GM23248 (cell line): ENCODE measurements around the gene HIVEP3. TPM values are rescaled to one million over a fixed set of nuclear protein-coding genes. Genes with fewer than 3 reads are reported as not detected.

Experiments used
- DNase-seq: peaks from one replicate; pipeline ENCODE4 v3.0.0-alpha.2; 2015
- H2AFZ ChIP-seq: fragments of 200-600 bp; sonication (generic); 2 replicates; pipeline ENCODE4 v1.6.1; 2016; ENCODE audit warnings: antibody characterized with exemption
- H3F3A ChIP-seq: fragments of 200-600 bp; sonication (generic); 2 replicates; pipeline ENCODE4 v1.6.1; 2016; ENCODE audit warnings: mild to moderate bottlenecking, antibody characterized with exemption, mixed run types; ENCODE audit not compliant: insufficient read depth
- H3K27ac ChIP-seq: fragments of 200-600 bp; sonication (generic); 2 replicates; pipeline ENCODE4 v1.5.1; 2016; ENCODE audit warnings: mild to moderate bottlenecking
- H3K27me3 ChIP-seq: fragments of 200-600 bp; sonication (generic); replicated peaks from 2 replicates; pipeline ENCODE4 v1.6.1; 2016; ENCODE audit warnings: mild to moderate bottlenecking; ENCODE audit not compliant: insufficient read depth
- H3K36me3 ChIP-seq: fragments of 200-600 bp; sonication (generic); 2 replicates; pipeline ENCODE4 v1.6.1; 2016; ENCODE audit warnings: low read depth, mild to moderate bottlenecking
- H3K4me1 ChIP-seq: fragments of 200-600 bp; sonication (generic); 2 replicates; pipeline ENCODE4 v1.6.1; 2016; ENCODE audit warnings: mild to moderate bottlenecking; ENCODE audit not compliant: insufficient read depth
- H3K4me2 ChIP-seq: fragments of 200-600 bp; sonication (generic); one replicate; pipeline ENCODE4 v1.6.1; 2016; ENCODE audit warnings: mild to moderate bottlenecking; ENCODE audit not compliant: unreplicated experiment
- H3K4me3 ChIP-seq: fragments of 200-600 bp; sonication (generic); 2 replicates; pipeline ENCODE4 v1.5.1; 2016; ENCODE audit warnings: mild to moderate bottlenecking
- H3K79me2 ChIP-seq: fragments of 200-600 bp; sonication (generic); 2 replicates; pipeline ENCODE4 v1.6.1; 2016; ENCODE audit warnings: mild to moderate bottlenecking; ENCODE audit not compliant: insufficient read depth
- H3K9ac ChIP-seq: fragments of 200-600 bp; sonication (generic); 2 replicates; pipeline ENCODE4 v1.6.1; 2016; ENCODE audit warnings: mild to moderate bottlenecking
- H3K9me2 ChIP-seq: fragments of 200-600 bp; sonication (generic); 2 replicates; pipeline ENCODE4 v1.6.1; 2016; ENCODE audit warnings: mixed run types, mild to moderate bottlenecking, moderate library complexity; ENCODE audit not compliant: insufficient read depth
- H3K9me3 ChIP-seq: fragments of 200-600 bp; sonication (generic); one replicate; pipeline ENCODE4 v1.6.1; 2017; ENCODE audit warnings: low read depth
- H4K20me1 ChIP-seq: fragments of 200-600 bp; sonication (generic); 2 replicates; pipeline ENCODE4 v1.6.0; 2016; ENCODE audit not compliant: insufficient read depth
- EZH2 ChIP-seq: fragments of 200-600 bp; sonication (generic); IDR thresholded peaks from 2 replicates; pipeline ENCODE4 v1.6.1; 2018; ENCODE audit warnings: antibody characterized with exemption, mild to moderate bottlenecking; ENCODE audit not compliant: insufficient read depth, poor library complexity, severe bottlenecking
- EZH2phosphoT487 ChIP-seq: fragments of 200-600 bp; sonication (generic); IDR thresholded peaks from 2 replicates; pipeline ENCODE4 v1.6.1; 2018; ENCODE audit warnings: antibody characterized with exemption, moderate library complexity, mild to moderate bottlenecking, low read depth; ENCODE audit not compliant: insufficient read depth
- WGBS, 2 experiments: methylation state at CpG; one replicate each; pipeline ENCODE4 v1.1.6; 2015 to 2017; ENCODE audit warnings: low lambda C conversion rate in 2 of 2, low coverage in 1 of 2; ENCODE audit errors: missing lambda C conversion rate in 2 of 2; 5-methylcytosine and 5-hydroxymethylcytosine counted together
- in situ Hi-C: fragments of 300-500 bp; cut with MboI; formaldehyde crosslinking; loops from 2 replicates; pipeline ENCODE4 v1.15.0; 2020
- polyA plus RNA-seq: library from polyadenylated mRNA; unstranded; fragments of >200 nt; fragmentation: Nextera tagmentation; extraction: Ambion mirVana; gene quantifications from 2 replicates; pipeline ENCODE4 v1.2.1, GENCODE V29; 2016
- total RNA-seq: library from RNA; depleted of rRNA; stranded (reverse); fragments of >200 nt; shearing (Covaris generic); gene quantifications from 2 replicates; pipeline ENCODE4 v1.2.3, GENCODE V29; 2014

The HIVEP3 gene
- total and polyA plus RNA-seq, 2 experiments from 2014 or later: 1.7 to 7.2 TPM

DNA sequence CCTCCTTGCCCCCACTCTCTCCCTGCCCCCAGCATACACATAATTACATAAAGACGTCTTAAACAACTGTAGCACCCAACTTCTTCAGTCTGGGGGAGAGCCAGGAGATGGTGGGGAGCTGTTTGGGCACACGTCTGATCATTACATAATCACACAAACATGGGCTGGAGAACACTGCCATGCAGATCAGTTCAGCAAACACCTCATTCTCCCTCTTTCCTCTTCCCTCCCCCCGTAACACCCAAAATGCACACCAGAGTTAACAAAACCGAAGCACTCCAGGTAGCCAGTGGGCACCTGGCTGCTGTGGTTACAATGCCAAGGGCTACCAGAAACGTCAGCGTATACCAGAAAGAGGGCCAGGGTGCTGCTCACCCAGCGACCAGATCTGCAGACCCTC, 1.6 kb downstream of the HIVEP3 start:
- Histone ChIP-seq H3K9me3 (no peaks in the 10 kb centered on the region), H3K9me2 (no peaks in the 10 kb centered on the region), H3K9ac (no peak overlapping the region), H3K4me3 (peak overlapping the region; percentile 82; the same call in 1 of the 2 replicates), H3K27me3 (no peaks in the 10 kb centered on the region), H3K36me3 (no peaks in the 10 kb centered on the region), H3K4me1 (peaks cover 23% of the 10 kb centered on the region), H3F3A (peaks cover 7% of the 10 kb centered on the region; the same call in 1 of the 2 replicates), H2AFZ (peak overlapping the region; percentile 87; the same call in 1 of the 2 replicates), H3K4me2 (peak overlapping the region; percentile 81), H3K79me2 (no peaks in the 10 kb centered on the region), H4K20me1 (no peaks in the 10 kb centered on the region), H3K27ac (no peak overlapping the region)
- WGBS, 2 experiments: 82 to 88% methylated on average over 7 of the region's 7 CpGs
- in situ Hi-C loops: no loop called here
- TF ChIP-seq EZH2: no peak
- TF ChIP-seq EZH2phosphoT487: no peak
- no peak for DNase-seq

DNA sequence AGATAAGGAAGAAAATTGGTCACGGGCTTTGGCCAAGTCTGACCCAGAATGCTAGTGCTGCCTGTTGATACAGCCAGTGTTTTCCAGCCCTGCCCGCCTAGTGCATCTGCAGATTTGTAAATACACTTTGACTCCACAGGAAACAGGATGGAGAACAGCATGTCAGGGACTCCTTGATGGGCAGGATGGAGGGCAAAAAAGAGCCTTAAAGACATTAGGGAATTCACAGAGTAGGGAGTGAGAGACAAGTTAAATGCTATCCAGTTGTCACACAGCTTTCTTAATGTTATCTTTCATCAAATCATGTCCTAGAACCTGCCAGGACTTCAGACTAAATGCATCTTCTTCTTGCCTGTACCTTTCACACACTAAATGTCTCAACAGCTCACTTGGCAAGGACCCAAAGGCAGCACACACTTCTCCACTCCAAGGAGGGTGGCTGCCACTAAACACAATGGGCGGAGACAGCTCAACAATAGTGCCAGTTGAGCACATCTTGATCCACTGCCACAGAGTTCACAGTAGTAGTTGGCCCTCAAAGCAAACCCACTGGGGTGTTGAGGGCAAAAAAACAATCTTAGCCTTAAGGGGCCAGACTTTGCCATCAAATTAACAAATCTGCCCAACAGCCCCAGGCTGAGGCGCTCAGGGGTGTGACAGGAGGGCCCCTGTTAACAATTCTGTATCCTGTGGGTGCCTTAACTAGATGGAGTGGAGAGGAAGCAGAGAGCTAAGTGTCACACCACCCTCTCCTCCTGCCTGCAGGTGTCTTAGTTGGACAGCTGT, 2.7 kb downstream of the HIVEP3 start:
- Histone ChIP-seq H3K9me2 (no peaks in the 10 kb centered on the region), H3K4me1 (peaks cover 23% of the 10 kb centered on the region), H4K20me1 (no peaks in the 10 kb centered on the region), H3K9me3 (no peaks in the 10 kb centered on the region), H3K36me3 (no peaks in the 10 kb centered on the region), H3F3A (peaks cover 7% of the 10 kb centered on the region; the same call in 1 of the 2 replicates), H2AFZ (no peak overlapping the region), H3K27ac (no peak overlapping the region), H3K79me2 (no peaks in the 10 kb centered on the region), H3K4me2 (no peak overlapping the region), H3K27me3 (no peaks in the 10 kb centered on the region), H3K4me3 (no peak overlapping the region), H3K9ac (no peak overlapping the region)
- WGBS, 2 experiments: 89 to 95% methylated on average over 4 of the region's 4 CpGs
- DNase-seq: no peak
- no peak for TF ChIP-seq EZH2phosphoT487
- TF ChIP-seq EZH2: no peak
- in situ Hi-C loops: no loop called here

DNA sequence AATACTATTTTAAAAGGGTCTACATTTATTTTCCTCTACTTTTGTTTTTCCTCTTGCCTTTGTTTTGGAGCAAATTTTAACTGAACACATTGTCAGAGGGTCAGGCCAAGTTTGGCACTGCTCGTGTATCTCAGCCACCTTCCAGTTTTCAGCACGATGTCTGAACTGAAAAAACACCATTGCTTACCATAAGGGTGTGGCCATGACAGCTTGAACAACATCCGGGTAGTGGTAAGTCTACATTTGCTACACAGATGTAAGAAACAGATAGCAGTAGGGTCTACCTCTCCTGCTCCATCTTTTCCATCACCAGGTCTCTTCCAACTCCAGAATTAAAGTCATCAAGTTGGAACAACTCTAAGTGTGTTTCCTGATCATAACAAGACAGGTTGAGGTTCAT, 4.2 kb downstream of the HIVEP3 start:
- 0 out of 2 replicates have a peak, but pooled peaks cover 3% of the 10 kb centered on the region for H3F3A ChIP-seq
- no peak for TF ChIP-seq EZH2phosphoT487
- TF ChIP-seq EZH2: no peak
- H3K4me2 ChIP-seq: no peak overlapping the region
- H3K9me2 ChIP-seq: no peaks in the 10 kb centered on the region
- no peaks in the 10 kb centered on the region for H3K9me3 ChIP-seq
- no peak for DNase-seq
- H3K36me3 ChIP-seq: no peaks in the 10 kb centered on the region
- H3K4me3 ChIP-seq: no peak overlapping the region
- 55 to 65% methylated on average over 3 of the region's 3 CpGs for WGBS, 2 experiments
- H4K20me1 ChIP-seq: no peaks in the 10 kb centered on the region
- no peaks in the 10 kb centered on the region for H3K27me3 ChIP-seq
- H3K4me1 ChIP-seq: peaks cover 10% of the 10 kb centered on the region
- no peak overlapping the region for H3K27ac ChIP-seq
- no peak overlapping the region for H2AFZ ChIP-seq
- H3K9ac ChIP-seq: no peak overlapping the region
- in situ Hi-C loops: no loop called here
- H3K79me2 ChIP-seq: no peaks in the 10 kb centered on the region

DNA sequence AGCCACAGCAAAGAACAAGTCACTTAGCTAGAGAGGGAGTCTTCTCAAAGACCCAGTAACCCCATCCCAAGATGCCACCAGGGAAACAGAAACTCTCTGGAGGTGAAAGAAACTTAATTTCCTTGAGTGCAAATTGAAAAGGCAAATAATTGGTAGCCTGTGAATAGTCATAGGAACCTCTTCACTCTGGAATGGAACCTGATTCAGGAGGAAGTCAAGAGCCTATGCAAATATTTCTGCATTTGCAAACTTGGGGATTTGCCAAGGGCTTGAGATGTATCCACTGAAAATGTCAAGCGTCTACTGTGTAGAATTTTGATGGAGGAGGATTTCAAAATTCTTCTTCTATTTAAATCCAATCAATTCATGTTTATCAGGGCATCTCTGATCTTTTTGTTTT, 5.7 kb downstream of the HIVEP3 start:
- no peaks in the 10 kb centered on the region for H4K20me1 ChIP-seq
- no peak overlapping the region for H3K4me3 ChIP-seq
- no peak for DNase-seq

More for the DNA sequence above, 5.7 kb downstream of the HIVEP3 start:
- Histone ChIP-seq H3K36me3 (no peaks in the 10 kb centered on the region), H3K27ac (no peak overlapping the region), H3K9ac (no peak overlapping the region), H3K79me2 (no peaks in the 10 kb centered on the region), H3K9me2 (no peaks in the 10 kb centered on the region), H3K27me3 (no peaks in the 10 kb centered on the region), H3K4me2 (no peak overlapping the region), H3F3A (no peaks in the 10 kb centered on the region), H2AFZ (no peak overlapping the region), H3K9me3 (no peaks in the 10 kb centered on the region), H3K4me1 (peaks cover 6% of the 10 kb centered on the region)
- no peak for TF ChIP-seq EZH2
- in situ Hi-C loops: no loop called here
- 91 to 94% methylated on average over 1 of the region's 1 CpG for WGBS, 2 experiments
